HG02970 (cell line): ENCODE data around the gene MANEA.
"Not testable (repeated sequence)": the region's sequence is repeated elsewhere in the genome, so short reads cannot be mapped to it uniquely, and the experiment has no call there.

Experiments
- ATAC-seq: cut with Tn5 transposase; IDR thresholded peaks from one replicate; pipeline ENCODE4 v1.9.1; 2021; ENCODE audit warnings: mild to moderate bottlenecking, moderate library complexity, moderate number of reproducible peaks; ENCODE audit not compliant: unreplicated experiment, low FRiP score

MANEA gene

GRCh38 chr6:95584226-95584625 is 6.9 kb downstream of the MANEA start:
- not testable (repeated sequence) for ATAC-seq

- ATAC-seq: no peak
Measured at GRCh38 chr6:95587989-95588388, 10.7 kb downstream of the MANEA start.

DNA sequence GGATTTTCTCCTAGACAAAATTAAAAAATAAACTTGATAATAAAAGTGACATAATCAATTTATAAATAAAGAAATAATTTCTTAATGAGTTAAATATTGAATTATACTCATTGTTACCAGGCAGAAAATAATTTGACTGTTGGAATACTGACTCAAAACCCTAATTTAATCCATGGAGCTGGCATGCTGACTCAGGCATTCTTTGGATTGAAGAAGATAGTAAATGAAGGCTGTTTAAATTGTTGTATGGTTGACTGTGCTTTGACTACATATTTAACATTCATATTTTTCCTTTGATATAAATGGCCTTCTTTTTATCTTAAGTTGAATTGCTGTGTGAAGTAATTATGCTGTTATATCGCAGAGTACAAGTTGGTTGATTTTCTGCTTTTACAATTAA is 11.7 kb downstream of the MANEA start:
- no peak for ATAC-seq

DNA sequence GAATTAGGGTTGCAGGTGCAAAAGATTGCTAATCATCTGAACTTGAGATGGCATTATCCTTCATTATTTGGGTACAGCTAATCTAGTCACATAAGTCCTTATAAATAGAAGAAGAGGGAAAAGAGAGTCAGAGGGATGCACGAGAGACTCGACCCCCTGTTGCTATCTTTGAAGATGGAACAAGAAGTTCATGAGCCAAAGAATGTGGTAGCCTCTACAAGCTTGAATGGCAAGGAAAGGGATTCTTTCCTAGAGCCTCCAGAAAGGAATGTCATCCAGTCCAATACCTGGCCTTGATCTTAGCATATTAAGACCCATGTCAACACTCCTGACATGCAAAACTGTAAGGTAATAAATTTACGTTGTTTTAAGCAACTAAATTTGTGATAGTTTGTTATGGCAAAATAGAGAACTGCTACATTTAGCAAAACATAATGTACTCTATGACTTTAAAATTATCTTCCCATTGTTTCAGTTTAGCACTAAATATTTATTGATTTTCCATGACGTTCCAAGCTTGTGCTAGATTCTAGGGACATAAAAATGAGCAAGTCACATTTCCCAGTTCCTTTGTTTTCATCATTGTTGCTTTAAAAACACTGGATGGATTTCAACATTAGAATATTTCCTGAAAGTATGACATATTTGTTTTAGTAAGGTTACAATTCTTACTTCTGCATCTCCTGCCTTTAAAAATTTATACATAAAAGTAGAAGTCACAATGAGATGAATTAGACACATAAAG is 12.7 kb downstream of the MANEA start:
- ATAC-seq: no peak

DNA sequence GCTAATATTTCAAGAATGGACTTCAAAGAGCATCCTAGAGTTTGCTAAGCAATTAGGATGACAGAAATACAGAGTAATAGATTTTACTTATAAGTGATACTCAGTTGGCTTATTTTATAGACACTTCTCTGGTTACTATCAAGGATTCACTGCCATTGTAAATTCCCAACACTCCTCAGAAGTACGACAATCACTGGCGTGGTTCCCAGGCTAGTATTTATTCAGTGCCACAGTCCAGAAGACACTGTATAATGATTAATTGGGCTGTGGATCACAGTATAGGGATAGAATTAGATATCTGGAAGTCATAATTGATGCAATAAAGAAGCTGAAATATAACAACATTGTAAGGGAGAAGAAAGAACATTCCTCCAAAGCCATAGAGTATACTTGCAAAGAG is 15.7 kb downstream of the MANEA start:
- ATAC-seq: no peak

DNA sequence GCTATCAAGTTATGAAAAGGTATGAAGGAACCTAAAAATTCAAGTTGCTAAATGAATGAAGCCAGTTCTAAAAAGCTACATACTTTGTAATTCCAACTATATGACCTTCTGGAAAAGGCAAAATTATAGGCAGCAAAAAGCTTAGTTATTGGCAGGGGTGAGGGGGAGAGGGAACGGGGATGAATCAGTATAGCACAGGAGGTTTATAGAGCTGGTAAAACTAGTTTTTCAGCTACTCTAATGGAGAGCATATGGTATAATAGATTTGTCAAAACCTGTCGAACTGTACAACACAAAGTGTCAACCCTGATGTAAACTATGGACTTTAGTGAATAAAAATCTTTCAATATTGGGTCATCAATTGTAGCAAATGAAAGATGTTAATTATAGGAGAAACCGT is 18.7 kb downstream of the MANEA start:
- no peak for ATAC-seq

GRCh38 chr6:95599706-95600105 is 22.4 kb downstream of the MANEA start:
- no peak for ATAC-seq

GRCh38 chr6:95601133-95601532 is 23.8 kb downstream of the MANEA start:
- ATAC-seq: no peak

DNA sequence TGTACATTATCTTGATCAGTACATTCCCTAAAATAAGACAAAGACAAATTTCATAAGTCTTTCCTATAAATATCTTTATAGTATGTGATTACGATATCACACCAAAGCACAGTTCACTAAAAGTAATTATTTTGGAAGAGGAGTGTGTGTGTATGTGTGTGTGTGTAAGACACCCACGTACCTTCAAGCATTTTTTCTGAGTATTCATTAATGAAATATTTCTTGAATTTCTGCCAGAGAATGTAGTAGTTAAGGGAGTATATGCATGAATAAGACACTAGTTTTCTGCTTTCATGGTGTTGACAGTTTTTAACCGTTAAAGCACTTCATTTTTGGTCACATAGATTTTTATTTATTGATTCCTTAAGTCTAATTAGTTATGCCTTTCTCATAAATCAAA is 36.8 kb downstream of the MANEA start:
- no peak for ATAC-seq

- ATAC-seq: no peak
Measured at GRCh38 chr6:95629551-95629950, 52.2 kb downstream of the MANEA start.

- no peak for ATAC-seq
Measured at GRCh38 chr6:95636552-95637431, 59.5 kb downstream of the MANEA start.

DNA sequence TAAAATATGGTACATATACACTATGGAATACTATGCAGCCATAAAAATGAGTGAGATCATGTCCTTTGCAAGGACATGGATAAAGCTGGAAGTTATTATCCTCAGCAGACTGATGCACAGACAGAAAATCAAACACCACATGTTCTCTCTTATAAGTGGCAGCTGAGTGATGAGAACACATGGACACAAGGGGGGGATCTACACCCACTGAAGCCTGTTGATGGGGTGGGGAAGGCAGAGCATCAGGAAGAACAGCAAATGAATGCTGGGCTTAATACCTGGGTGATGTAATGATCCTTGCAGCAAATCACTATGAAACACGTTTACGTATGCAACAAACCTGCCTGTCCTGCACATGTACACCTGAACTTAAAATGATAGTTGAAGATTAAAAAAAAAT is 71.3 kb downstream of the MANEA start:
- no peak for ATAC-seq

DNA sequence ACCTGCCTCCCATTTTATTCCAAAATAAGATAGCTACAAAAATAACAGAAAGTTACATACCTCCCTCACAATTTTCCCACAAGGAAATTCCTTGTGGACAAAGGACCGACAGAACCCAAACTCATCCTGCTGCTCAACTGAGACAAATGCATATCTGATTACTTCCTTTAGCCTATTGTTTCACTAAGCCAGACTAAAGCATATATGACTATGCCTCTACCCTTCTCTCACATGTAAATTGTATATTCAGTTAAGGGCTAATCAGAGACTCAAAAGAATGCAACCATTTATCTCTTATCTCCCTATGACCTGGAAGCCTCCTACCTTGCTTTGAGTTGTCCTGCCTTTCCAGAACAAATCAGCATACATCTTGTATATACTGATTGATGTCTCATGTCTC is 72.1 kb downstream of the MANEA start:
- ATAC-seq: no peak

- no peak for ATAC-seq
Measured at GRCh38 chr6:95654176-95654575, 76.8 kb downstream of the MANEA start.

DNA sequence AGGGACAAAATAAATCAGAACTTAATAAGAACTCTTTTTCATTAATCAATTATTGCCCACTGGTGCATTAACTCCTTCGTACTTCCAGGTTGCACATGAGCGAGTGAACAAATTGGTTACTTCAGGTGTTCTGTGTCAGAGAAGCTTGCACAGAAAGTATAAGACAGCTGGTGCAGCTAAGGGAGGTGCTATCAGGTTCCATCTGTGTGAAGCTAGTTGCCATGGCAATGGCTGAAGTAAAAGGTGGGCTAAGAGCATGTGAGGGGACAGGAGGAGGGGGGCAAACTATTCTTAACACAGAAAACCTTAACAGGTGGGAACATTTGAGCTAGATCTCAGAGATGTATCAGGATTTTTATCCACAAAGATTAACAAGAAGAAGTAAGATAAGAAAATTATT is 81.6 kb downstream of the MANEA start:
- no peak for ATAC-seq
